Metanephros (tissue), 2 donors: ENCODE data around the gene USP34. TPM values are rescaled to one million over a fixed set of nuclear protein-coding genes. Genes with fewer than 3 reads are reported as not detected.

ENCODE experiments used
- small RNA-seq: library from RNA; depleted of rRNA; stranded (forward); fragments of <200 nt; gene quantifications from one replicate; pipeline ENCODE3, GENCODE V24; 2014; ENCODE audit warnings: low replicate concordance
- total RNA-seq: library from RNA; depleted of rRNA; stranded (reverse); fragments of >200 nt; gene quantifications from one replicate; pipeline ENCODE4 v1.2.3, GENCODE V29; 2014

USP34 gene, protein sequence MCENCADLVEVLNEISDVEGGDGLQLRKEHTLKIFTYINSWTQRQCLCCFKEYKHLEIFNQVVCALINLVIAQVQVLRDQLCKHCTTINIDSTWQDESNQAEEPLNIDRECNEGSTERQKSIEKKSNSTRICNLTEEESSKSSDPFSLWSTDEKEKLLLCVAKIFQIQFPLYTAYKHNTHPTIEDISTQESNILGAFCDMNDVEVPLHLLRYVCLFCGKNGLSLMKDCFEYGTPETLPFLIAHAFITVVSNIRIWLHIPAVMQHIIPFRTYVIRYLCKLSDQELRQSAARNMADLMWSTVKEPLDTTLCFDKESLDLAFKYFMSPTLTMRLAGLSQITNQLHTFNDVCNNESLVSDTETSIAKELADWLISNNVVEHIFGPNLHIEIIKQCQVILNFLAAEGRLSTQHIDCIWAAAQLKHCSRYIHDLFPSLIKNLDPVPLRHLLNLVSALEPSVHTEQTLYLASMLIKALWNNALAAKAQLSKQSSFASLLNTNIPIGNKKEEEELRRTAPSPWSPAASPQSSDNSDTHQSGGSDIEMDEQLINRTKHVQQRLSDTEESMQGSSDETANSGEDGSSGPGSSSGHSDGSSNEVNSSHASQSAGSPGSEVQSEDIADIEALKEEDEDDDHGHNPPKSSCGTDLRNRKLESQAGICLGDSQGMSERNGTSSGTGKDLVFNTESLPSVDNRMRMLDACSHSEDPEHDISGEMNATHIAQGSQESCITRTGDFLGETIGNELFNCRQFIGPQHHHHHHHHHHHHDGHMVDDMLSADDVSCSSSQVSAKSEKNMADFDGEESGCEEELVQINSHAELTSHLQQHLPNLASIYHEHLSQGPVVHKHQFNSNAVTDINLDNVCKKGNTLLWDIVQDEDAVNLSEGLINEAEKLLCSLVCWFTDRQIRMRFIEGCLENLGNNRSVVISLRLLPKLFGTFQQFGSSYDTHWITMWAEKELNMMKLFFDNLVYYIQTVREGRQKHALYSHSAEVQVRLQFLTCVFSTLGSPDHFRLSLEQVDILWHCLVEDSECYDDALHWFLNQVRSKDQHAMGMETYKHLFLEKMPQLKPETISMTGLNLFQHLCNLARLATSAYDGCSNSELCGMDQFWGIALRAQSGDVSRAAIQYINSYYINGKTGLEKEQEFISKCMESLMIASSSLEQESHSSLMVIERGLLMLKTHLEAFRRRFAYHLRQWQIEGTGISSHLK (N-terminal part only)
- total RNA-seq: 150 TPM

DNA sequence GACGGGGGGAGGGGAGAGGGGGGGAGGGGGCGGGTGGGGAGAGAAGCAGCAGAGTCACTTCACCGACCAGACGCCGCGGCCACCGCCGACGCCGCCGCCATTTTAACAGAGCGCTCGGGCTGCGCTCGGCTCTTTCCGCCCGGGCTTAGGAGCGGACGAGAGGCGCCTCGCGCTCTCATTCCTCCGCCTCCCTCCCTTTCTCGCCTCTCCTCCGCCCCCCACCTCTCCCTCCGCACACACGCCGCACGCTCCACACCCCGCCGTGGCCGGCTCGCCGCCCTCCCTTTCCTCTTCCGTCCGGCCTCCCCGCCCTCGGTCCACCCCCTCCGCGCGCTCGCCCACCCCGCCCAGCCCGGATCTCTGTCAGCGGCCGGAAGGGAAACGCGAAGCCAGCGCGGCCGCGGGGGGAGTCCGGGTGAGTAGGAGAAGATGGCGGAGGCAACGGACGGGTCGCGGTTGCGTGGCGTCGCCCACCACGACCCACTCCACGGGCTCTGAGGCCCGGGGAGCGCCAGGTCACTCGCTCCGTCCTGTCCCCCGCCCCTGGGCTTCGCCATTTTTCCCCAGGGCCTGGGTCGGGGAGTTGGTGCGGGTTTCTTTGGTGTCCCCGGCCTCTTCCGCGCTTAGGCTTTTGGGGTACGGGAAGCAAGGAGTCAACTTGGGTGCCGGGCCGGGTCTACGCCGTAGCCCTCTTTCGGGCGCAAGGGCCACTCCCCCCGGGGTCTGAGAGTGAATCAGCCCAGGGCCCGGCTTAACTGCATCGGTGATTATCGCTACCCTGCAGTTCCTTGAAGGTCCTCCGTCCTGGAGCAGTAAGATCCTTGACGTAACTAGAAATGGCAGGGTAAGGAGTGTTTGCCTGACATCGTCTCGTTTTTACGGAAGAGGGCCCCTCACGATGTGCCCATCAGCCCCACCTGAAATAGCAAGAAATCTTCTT lies at the start of gene USP34:
Gene USP34 (minus strand): TSS at position 123 of the 940 bp plus-strand sequence. CDS start 395 bp downstream, outside the sequence.

DNA sequence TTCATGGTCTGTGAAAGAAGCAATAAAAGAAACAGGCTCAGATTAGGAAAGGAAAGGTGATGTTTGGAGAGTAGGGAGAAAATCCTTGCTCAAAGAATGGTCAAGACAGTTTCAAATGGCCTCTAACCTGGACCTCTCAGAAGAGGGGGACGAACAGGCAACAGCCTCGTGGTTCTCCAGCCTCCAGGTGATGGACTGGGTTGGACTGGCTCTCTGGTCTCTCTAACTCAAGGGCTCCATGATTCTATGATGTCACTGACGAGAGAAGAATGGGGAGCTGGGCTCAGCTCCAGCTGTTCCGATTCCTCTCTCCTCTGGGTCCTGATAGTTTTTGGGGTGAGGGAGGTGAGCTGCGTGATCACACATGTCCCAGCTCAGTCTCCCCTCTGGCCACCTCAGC lies 309.0 kb downstream of the USP34 start, which contains the start of gene C2orf74:
Gene C2orf74 (plus strand): TSS at position 301 of the 400 bp plus-strand sequence. CDS start 327 bp downstream, outside the sequence.

Small RNAs within 50 kb of the gene (small RNA-seq; reads per million reads assigned to genes)
- not detected for gene SNORA70B

Other genes with a start within 250 kb of the USP34 start
- 412 TPM for gene XPO1, start 67.3 kb upstream of the USP34 start, total RNA-seq